GM18499 (cell line): Measurements from ENCODE around the gene FCAMR.
"Not testable (repeated sequence)": the region's sequence is repeated elsewhere in the genome, so short reads cannot be mapped to it uniquely, and the experiment has no call there.

Experiments used
- ATAC-seq: cut with Tn5 transposase; IDR thresholded peaks from one replicate; pipeline ENCODE4 v1.9.1; 2021; ENCODE audit warnings: moderate number of reproducible peaks; ENCODE audit not compliant: insufficient read depth, unreplicated experiment

FCAMR gene

DNA sequence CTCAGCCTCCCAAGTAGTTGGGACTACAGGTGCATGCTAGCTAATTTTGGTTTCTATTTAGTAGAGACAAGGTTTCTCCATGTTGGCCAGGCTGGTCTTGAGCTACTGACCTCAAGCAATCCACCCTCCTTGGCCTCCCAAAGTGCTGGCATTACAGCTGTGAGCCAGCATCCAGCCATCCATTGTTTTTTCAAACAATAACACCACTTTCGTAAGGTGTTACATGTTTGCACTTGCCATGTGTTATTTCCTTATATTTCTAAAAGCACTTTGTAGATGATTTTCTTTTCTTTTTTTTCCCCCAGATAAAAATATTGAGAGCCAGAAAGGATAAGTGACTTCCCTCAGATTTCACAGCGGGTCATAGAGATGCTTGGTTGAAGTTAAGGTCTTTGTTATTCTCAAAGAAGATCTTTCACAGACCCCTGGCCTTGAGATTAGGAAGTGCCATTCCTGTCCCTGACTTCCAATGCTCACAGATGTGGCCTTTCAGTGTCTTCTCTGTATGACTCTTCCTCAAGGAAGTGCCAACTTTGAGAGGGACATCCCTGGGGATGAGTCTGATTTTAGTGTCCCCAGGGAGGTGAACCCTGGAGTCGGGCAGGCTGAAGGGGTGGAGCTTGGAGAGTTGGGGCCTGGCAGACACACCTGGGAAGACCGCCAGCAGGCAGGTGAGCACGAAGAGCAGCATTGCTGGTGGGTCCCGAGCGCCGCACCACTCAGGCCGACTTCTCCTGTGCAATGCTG lies 30.2 kb downstream of the FCAMR start:
- ATAC-seq, result no peak

DNA sequence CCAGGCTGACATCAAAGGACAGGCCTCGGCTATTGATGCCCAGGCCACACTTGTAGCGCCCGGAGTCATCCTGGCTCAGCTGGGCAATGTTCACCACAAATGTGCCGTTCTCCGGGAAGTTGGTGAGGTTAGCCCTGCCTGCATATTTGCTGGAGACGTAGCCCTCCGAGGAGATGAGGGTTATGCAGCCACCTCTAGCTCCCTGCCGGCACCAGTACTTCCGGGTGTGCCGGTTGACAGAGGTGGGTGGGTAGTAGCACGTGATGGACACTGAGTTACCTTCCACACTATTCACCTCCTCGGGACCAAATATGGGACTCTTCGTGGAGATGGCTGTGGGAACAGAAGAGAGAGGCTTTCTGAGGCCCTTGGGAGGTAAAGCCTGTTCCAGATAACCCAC lies 31.1 kb downstream of the FCAMR start:
- ATAC-seq, result no peak

DNA sequence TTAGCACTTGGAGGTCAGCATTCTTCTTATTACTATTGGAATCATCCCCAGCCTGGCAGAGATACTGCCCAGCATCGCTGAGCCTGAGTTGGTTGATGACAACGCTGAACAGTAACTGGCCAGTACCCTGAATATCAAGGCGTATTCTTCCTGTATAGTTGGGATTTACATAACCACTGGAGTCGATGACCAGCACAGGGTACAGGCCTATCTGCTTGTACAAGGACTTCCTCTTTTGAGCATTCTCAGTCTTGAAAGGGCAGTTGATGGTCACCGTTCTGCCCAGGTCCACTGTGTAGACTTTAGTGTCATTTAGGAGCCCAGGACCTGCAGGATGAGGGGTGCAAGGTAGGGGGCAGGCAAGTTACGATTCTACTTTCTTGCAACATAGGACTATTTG lies 32.8 kb downstream of the FCAMR start:
- ATAC-seq, result no peak

DNA sequence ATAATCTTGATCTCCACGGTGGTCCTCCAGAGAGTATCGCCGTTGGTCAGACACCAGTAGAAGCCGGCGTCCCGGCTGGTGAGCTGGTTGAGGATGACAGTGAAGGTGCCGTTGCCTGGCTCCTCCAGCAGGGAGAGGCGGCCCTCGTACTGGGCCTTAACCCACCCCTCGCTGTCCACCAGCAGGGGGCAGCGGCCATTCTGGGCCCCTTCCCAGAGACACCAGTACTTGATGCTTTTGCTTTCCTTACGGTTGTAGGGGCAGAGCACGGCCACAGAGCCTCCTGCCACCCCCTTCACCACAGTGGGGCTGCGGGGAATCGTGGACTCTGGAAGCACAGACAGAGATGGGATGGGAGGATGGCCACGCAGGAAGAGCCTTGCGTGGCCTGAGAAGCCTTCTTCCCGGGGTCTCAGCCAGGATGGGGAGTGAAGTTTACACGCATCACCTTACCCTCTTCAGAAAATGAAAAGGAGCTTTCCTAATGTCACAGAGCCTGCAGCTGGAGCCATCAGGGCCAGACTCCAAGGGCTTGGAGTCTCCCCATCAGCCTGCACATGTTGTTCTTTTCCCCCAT lies 34.7 kb downstream of the FCAMR start:
- no peak for ATAC-seq

DNA sequence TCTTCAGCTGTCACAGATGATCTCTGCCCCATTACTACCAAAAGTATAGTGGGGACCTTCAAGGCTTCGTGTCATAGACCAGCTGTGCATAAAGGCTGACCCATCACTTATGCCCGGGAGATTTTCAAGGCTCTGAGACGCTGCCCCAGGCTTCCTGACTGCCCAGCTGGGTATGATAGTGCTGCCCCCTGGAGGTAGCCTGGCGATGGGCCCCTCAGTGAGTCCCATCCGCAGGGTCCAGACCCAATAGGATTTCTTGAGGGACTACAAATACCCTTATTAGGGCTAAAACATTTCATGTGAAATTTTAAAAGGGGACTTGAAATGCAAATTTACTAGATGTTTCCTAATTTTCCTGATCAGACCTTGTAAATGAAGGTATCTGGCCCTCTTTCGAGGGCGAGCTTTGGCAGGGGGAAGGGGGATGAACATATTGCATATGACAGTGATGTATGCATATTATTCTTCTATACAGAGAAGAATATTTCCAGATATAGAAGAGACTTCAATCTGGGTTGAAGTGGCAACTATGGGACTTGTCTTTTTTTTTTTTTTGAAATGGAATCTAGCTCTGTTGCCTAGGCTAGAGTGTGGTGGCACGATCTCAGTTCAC lies 36.8 kb downstream of the FCAMR start:
- ATAC-seq, result no peak

DNA sequence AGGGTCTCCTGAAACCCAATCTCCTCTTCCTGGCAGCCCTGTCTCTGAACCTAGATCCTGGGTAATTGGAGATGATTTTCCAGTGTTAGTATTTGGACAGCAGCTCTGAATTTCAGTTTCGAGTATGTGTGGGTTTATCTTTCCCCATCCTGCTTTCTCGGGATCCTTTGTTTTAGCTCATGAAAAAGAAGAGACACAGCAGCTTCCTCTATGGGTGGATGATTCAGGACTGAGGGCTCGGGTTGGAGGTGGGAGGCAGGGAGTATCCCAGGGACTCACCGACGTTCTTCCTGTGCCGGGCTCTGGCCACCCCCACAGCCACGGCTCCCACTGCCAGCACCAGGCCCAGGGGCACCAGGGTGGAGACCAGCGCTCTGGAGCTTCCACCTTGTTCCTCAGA lies 38.1 kb downstream of the FCAMR start:
- no peak for ATAC-seq

DNA sequence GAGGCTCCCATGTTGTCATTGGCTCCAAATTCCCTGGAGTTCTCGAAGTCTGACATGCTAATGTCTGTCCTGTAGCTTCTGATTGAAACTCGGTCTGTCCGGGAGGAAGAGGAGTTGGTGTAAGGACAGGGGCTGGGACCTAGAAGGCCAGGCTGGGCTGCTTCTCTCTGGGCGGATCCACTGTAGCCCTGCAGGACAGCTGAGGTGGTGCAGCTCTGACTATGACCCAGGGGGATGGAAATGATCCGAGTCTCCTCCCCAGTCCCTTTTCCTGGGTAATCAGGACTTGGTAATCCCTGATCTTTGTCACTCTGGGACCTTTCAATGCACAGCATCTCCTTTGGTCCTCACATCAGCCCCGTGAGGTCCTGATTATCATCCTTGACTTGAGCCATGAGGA lies 38.6 kb downstream of the FCAMR start:
- ATAC-seq, result no peak

DNA sequence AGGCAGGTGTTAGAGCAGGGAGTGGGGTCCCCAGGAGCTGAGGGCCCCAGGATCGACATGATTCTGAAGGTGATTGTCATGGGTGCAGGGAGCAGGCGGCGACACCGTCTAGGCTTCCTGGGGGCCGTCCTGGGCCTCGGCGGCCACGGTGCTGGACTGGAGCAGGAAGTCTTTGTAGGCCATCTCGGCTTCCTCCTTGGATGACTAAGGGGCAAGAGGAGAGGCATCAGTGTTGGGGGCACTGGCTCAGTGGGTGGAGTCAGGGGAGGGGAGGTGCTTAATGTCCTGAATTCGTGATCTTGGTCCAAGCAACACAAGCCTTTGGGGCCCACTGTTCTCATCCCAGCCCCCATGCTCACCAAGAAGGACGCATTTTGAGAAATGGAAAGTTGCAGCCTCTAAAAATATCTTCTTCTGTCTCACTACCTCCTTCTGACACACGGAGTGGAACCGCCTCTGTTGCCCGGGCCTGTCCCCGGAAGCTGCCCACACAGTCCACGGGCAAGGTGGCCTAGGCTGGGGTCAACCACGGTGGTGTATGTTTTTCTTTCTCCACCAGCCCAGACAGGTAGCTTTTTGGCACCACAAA lies 40.0 kb downstream of the FCAMR start:
- peak; percentile 56 for ATAC-seq

DNA sequence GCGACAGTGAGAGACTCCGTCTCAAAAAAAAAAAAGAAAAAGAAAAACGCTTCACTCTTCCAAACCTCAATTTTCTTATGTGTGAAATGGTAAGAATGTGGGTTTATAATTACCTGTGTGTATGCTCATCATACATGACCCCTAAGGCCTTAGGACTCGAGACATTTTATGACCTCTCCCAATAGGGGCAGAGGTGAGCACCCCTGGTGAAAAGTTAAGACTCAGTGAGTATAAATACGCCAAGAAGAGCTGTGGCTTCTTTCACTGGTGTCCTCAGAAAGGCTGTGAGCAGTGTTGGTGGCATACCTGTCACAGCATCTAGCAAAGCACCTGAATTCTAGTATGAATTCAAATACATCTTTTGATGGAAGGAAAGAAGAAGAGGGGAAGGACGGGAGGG lies 40.7 kb downstream of the FCAMR start:
- no peak for ATAC-seq

DNA sequence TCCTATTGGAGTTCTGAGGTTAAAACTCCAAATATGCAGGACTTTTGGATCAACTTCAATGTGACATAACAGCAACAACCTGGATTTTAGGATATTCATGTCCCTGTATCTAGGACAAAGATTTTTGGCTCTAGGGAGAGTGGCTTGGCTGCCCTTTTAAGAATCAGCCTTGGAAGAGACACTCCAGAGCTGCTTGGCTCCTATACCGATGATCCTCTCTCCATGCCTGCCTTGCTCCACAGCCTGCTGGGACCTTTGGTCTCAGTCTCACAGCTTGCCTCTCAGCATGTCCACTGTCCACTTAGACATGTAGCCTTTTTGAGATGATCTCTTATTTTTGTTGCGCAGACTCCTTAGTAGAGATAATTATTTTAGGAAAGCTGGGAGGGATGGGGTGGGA lies 44.0 kb downstream of the FCAMR start:
- no peak for ATAC-seq

DNA sequence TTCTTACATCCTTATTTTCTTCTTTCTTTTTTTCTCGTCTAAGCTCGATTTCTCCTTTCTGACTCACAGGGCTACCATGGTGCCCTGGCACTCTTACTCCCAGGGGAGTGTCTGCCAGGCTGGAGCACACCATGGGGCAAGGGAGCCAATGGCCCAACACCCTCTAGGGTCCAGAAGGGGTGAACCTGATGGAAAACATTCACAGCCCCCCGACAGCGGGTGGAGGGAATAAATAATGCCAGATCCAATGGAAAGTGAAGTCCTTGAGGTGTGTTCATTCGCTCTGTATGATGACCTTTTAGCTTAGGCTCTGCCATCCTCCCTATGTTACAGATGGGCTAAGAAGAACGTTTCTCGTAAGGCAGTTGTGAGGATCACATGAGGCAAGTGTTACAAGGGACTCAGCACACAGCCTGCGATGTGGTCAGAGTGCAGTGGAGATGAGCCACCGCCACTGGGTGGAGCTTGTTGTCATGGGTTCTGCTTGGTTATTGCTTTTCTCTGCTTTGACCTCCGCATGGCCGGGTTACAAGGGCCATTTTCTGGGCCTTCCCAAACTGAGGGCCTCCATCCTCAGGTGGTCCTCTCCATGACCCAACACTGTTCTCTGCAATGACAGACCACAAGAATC lies 45.0 kb downstream of the FCAMR start:
- ATAC-seq, result peak; percentile 46

DNA sequence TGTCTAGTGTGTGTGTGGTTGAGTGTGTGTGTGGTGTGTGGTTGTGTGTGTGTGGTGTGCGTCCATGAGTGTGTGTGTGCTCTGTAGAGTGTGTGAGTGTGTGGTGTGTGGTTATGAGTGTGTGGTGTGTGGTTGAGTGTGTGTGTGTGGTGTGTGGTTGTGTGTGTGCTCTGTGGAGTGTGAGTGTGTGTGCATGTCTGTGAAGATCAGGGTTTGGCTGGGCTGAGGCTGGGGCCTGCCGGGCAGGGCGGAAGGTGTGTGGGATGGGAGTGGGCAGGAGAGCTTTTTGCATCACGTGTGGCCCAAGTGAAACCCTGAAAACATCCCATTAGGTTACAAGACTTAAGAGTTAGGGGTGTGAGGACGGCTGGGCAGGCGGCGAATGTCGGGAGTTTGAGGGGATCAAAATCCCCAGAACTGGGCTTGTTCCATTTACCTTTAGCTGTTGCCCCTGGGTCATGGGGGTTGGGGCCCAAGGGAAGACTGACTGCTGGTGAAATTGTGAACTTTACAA lies 45.6 kb downstream of the FCAMR start:
- ATAC-seq, result peak; percentile 8

DNA sequence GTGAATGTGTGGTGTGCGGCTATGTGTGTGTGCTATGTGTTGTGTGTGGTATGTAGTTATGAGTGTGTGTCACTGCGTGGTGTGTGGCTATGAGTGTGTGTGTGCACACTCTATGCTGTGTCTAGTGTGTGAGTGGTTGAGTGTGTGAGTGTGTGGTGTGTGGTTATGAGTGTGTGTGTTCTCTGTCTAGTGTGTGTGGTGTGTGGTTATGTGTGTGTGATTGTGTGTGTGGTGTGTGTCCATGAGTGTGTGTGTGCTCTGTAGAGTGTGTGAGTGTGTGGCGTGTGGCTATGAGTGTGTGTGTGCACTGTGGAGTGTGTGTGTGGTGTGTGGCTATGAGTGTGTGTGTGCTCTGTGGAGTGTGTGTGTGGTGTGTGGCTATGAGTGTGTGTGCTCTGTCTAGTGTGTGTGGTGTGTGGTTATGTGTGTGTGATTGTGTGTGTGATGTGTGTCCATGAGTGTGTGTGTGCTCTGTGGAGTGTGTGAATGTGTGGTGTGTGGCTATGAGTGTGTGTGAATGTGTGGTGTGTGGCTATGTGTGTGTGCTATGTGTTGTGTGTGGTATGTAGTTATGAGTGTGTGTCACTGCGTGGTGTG lies 46.2 kb downstream of the FCAMR start:
- not testable (repeated sequence) for ATAC-seq

DNA sequence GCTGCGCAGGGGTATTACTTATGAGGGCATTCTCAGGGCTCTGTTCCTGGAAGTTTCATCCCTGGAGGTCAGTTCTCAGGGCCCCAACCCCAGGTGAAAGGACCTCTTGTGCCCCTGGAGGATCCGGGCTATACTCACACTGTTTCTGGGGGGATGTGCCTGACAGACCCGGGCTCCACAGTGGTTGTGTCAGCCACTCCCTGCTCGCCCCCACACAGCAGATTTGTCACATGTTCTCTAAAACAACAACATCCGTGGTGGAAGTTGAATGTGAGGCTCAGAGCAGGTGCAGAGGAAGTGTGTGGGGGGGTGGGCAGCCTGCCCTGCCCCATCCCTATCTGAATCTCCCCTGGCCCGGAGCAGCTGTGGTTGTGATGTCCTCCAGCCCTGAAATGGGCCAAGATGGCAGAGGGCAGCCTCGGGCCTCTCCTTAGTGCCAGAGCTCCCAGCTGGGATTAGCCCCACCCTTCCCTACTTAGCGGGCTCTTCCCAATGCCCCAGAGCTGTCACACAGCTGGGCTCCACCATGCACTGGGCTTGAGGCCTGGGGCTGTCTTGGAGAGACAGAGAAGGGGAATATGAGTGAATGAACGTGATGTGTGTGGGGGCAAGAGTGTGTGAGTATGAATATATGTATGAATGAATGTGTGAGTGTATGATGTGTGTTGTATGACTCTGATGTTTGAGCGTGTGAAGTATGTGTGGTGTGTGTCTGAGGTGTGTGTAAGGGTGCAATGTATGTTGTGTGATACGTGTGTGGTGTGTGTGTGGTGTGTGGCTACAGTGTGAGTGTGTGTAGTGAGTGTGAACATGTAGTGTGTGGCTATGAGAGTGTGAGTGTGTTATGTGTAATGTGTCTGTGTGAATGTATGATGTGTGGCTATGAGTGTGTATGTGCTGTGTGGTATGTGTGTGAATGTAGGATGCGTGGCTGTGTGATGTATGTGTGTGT lies 47.0 kb downstream of the FCAMR start:
- no peak for ATAC-seq

DNA sequence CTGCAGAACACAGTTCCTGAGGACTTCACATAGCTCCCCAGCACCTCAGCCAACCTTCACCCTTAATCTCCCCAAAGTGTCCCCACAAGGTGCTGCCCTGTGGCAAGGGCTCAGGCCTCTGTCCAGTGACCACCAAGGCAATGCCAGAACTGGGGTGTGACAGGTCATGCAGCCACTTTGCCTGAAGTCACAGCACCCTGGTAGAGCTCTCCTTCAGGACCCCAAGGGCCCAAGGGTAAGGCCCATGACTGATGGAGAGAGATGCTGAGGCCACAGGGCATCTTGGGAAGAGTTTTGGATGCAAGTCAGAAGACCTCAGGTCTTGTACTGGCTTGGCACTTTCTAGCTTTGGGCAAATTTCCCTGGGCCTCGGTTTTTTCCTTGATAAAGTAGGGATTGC lies 47.7 kb downstream of the FCAMR start:
- ATAC-seq, result no peak

DNA sequence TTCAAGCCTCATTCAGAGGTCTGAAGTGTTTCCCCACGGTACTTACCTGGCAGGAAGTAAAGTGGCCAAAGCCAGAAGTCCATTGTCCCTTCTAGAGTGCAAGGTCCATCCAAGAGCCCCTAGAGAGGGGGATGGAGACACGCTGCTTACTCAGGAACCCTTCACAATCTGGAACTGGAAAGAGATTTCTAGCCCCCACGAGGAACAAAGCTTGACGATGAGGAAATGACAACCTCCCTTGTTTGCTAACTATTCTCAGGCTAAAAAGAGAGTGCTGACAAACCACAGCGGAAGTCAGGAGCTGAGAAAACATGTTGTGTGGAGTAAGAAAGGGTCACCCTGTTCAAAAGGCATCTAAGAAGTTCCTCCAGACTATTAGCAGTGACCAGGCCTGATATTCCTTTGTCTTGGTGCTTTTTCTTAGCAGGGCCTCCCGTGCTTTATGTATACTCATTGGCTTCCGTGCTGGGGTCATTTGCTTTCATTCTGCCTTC lies 48.4 kb downstream of the FCAMR start, which contains the start of gene FCMR:
FCMR (minus strand) TSS at position 170 of the 494 bp plus-strand sequence; CDS start at position 83, 87 bp downstream.
- no peak for ATAC-seq

DNA sequence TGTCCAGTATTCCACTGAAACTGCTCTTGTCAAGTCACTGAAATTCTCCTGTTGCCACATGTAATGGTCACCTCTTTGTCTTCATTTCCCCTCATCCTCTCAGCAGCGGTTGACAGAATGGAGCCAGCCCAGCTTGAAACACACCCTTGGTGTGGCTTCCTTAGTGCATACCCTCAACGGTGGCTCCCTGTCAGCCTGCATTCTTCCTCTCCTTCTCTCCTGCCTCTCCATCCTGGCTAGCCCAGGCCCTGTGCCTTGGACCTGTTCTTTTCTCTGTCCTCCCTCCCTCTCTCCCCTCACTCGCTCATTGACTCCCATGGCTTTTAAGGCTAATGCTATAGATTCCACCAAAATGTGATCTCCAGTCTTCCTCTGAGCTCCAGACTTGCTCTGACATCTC lies 52.2 kb downstream of the FCAMR start:
- no peak for ATAC-seq

DNA sequence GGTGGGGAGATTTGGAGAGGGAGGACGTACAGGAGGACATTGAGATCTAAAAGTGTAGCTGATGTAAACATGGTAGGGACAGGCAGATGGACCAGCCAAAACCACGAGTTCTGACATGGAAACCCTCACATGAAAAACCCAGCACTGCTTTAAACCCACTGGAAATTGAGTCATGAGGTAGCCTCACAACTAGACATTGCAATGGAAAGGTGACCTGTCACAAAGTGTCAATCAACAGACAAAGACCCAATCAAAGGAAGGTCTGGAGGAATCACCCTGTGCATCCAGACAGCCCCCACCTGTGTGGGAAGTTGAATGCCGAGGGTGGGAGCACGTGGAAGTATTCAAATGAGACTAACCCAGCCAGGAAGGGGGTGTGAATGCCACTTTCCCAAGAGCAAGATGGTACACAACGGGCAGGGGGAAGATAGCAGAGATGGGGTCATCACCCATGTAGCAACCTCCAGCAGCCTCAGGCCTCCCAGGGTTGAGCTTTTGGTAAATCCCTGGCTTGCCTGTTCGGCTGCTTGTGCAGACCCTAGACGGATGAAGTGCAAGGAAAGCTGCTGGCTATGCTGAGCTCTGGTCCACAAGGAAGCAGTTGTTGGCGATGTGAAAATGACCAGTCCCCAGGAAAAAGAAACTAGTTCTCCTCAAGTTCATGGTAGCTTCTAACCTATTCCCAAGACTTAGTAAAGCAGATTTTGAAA lies 54.1 kb downstream of the FCAMR start:
- no peak for ATAC-seq
